Activated CD8-positive, alpha-beta T cell treated with anti-CD3 and anti-CD28 coated beads for 36 hours (primary cell): ENCODE results near the gene GABBR2. TPM values are rescaled to one million over a fixed set of nuclear protein-coding genes. Genes with fewer than 3 reads are reported as not detected.

Experiments
- ATAC-seq: fragments of 200-7000 bp; cut with Tn5 transposase; one replicate; pipeline ENCODE4 v1.10.0; 2021; ENCODE audit warnings: mild to moderate bottlenecking, moderate library complexity
- CTCF ChIA-PET: fragments of 350-600 bp; sonication (Branson Sonifier 250); formaldehyde crosslinking; loops from one replicate; lab custom pipeline; 2021; ENCODE audit warnings: antibody characterized with exemption; lab: Charles Lee
- POLR2A ChIA-PET: fragments of 350-600 bp; sonication (Branson Sonifier 250); formaldehyde crosslinking; loops from one replicate; lab custom pipeline; 2021; ENCODE audit warnings: antibody characterized with exemption; lab: Charles Lee
- DNase-seq: peaks from one replicate; pipeline ENCODE4 v3.0.0-alpha.2; 2020
- H3K27ac Mint-ChIP-seq: one replicate; pipeline ENCODE4 v1.8.0; 2021; ENCODE audit warnings: mild to moderate bottlenecking, mixed read lengths
- H3K27me3 Mint-ChIP-seq: one replicate; pipeline ENCODE4 v1.8.0; 2021; ENCODE audit warnings: mixed read lengths
- H3K36me3 Mint-ChIP-seq: one replicate; pipeline ENCODE4 v1.8.0; 2021; ENCODE audit warnings: low read depth, mixed read lengths
- H3K4me1 Mint-ChIP-seq: one replicate; pipeline ENCODE4 v1.8.0; 2021; ENCODE audit warnings: low read depth, mixed read lengths
- H3K4me3 Mint-ChIP-seq: one replicate; pipeline ENCODE4 v1.8.0; 2021; ENCODE audit warnings: mild to moderate bottlenecking, moderate library complexity, mixed read lengths
- H3K9me3 Mint-ChIP-seq: one replicate; pipeline ENCODE4 v1.8.0; 2021; ENCODE audit warnings: mixed read lengths
- CTCF ChIP-seq: fragments of 200-600 bp; IDR thresholded peaks from one replicate; pipeline ENCODE4 v1.8.0; 2022; ENCODE audit warnings: antibody characterized with exemption, mild to moderate bottlenecking
- intact Hi-C: fragments of 100-400 bp; cut with micrococcal nuclease; formaldehyde crosslinking; loops from one replicate; pipeline ENCODE4 v1.10.0; 2022
- total RNA-seq, 2 experiments: library from RNA; stranded (reverse); gene quantifications; one replicate each; pipeline ENCODE4 v1.2.3, GENCODE V29; 2021

GABBR2 gene
- total RNA-seq, 2 experiments from 2014 or later, result not detected

- peaks cover 2% of the 10 kb centered on the region for H3K27me3 Mint-ChIP-seq
- CTCF ChIA-PET, result no interaction called here
- DNase-seq (no peak), ATAC-seq (no peak)
- POLR2A ChIA-PET, result no interaction called here
- no peak overlapping the region for H3K4me3 Mint-ChIP-seq
- TF ChIP-seq CTCF, result no peak
- H3K9me3 Mint-ChIP-seq, result no peaks in the 10 kb centered on the region
- H3K36me3 Mint-ChIP-seq, result no peaks in the 10 kb centered on the region
- H3K27ac Mint-ChIP-seq, result no peak overlapping the region
- H3K4me1 Mint-ChIP-seq, result no peaks in the 10 kb centered on the region
- intact Hi-C loops, result no loop called here
Measured at GRCh38 chr9:98565152-98566135, 143.3 kb downstream of the GABBR2 start.

GRCh38 chr9:98564714-98565113 lies 144.0 kb downstream of the GABBR2 start:
- POLR2A ChIA-PET, result no interaction called here
- Mint-ChIP-seq H3K4me1 (no peaks in the 10 kb centered on the region), H3K27me3 (peaks cover 2% of the 10 kb centered on the region), H3K36me3 (no peaks in the 10 kb centered on the region), H3K27ac (no peak overlapping the region), H3K4me3 (no peak overlapping the region), H3K9me3 (no peaks in the 10 kb centered on the region)
- CTCF ChIA-PET, result no interaction called here
- no peak for ATAC-seq
- no peak for DNase-seq
- TF ChIP-seq CTCF, result no peak
- intact Hi-C loops, result no loop called here

- Mint-ChIP-seq H3K4me1 (no peaks in the 10 kb centered on the region), H3K4me3 (no peak overlapping the region), H3K27me3 (peaks cover 2% of the 10 kb centered on the region), H3K36me3 (no peaks in the 10 kb centered on the region), H3K9me3 (no peaks in the 10 kb centered on the region), H3K27ac (no peak overlapping the region)
- ChIA-PET POLR2A (no interaction called here), CTCF (no interaction called here)
- intact Hi-C loops, result no loop called here
- TF ChIP-seq CTCF, result no peak
- no peak for DNase-seq
- no peak for ATAC-seq
Measured at GRCh38 chr9:98563988-98564387, 144.7 kb downstream of the GABBR2 start.

- DNase-seq (no peak), ATAC-seq (no peak)
- H3K4me3 Mint-ChIP-seq, result no peak overlapping the region
- H3K27ac Mint-ChIP-seq, result no peak overlapping the region
- H3K4me1 Mint-ChIP-seq, result no peaks in the 10 kb centered on the region
- intact Hi-C loops, result no loop called here
- TF ChIP-seq CTCF, result no peak
- no peaks in the 10 kb centered on the region for H3K9me3 Mint-ChIP-seq
- ChIA-PET CTCF (no interaction called here), POLR2A (no interaction called here)
- peaks cover 2% of the 10 kb centered on the region for H3K27me3 Mint-ChIP-seq
- no peaks in the 10 kb centered on the region for H3K36me3 Mint-ChIP-seq
Measured at GRCh38 chr9:98563212-98563907, 145.4 kb downstream of the GABBR2 start.

GRCh38 chr9:98559561-98559960 lies 149.2 kb downstream of the GABBR2 start:
- H3K4me1 Mint-ChIP-seq, result no peaks in the 10 kb centered on the region
- no peaks in the 10 kb centered on the region for H3K9me3 Mint-ChIP-seq
- no peaks in the 10 kb centered on the region for H3K36me3 Mint-ChIP-seq
- CTCF ChIA-PET, result no interaction called here
- ATAC-seq (no peak), DNase-seq (no peak)
- TF ChIP-seq CTCF, result no peak
- intact Hi-C loops, result no loop called here
- no peak overlapping the region for H3K27ac Mint-ChIP-seq
- POLR2A ChIA-PET, result no interaction called here
- no peak overlapping the region for H3K4me3 Mint-ChIP-seq
- H3K27me3 Mint-ChIP-seq, result peaks cover 5% of the 10 kb centered on the region
